ENCODE data around the gene LPCAT1. TPM values are rescaled to one million over a fixed set of nuclear protein-coding genes. Genes with fewer than 3 reads are reported as not detected.

Gene LPCAT1
- total and polyA plus RNA-seq, 2 donors (not counting 3 experiments of a cell fraction or from before 2014, with no cell fraction given): 28.9 to 57.2 TPM

DNA sequence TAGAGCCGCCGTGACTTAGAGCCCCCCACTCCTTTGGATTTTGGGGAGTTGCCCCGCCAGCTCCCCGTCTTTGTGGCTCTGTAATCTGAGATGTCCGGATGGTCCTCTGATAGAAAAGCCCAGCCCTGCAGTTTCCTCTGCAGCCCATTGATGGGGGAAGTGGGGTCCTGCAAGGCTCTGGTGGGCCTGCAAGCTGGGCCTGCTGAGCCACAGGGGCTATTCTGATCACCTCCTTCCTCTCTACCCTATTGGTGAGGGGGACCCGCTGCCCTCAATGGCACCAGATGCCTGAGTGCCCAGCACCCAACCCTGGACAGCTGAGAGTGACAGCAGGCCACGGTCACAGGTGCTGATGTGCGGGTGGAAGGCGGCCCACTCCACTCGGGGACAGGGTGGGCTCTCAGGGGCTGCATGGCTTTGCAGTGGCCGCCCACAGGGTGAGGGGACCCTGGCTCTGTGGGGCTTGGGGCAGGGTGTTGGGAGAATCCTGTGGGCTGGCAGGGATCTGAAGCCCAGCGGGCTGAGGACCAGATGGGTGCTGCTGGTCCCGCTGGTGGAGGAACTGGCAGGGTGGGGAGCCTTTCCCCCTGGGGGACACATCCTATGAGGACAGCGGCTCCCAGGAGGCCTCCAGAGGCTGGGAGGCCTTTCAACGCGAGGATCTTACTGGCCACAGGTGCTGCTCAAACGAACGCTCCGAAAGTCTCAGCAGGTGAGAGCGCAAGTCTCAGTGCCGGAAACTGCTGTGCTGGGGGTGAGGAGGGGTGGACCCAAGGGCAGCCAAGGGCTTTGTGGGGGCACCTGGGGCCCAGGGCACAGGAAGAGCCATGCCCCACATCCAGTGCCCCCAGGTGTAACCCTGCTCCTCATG lies 30.0 kb upstream of the LPCAT1 start:
- dilution Hi-C loops (cut with MboI; ENCODE audit: extremely low pct_ligation_motif_present, low sequenced_read_pairs): no loop called here

More for the DNA sequence above, 30.0 kb upstream of the LPCAT1 start:
- H3K4me1 ChIP-seq (ENCODE audit: control insufficient read depth, extremely low read depth, insufficient read depth, low read length): no peaks in the 10 kb centered on the region
- no peaks in the 10 kb centered on the region for H3K9me3 ChIP-seq (replicated peaks; ENCODE audit: control insufficient read depth, insufficient read depth, low read length)
- H3K27ac ChIP-seq (ENCODE audit: insufficient read depth, low read depth, low read length): no peak overlapping the region
- intact Hi-C loops (cut with micrococcal nuclease): no loop called here
- DNase-seq (ENCODE audit: low read depth, low spot score) (no peak), FAIRE-seq (no peak)
- no TSS peak for BruUV-seq (replicated peaks)
- H3K4me2 ChIP-seq (ENCODE audit: insufficient read depth, low read length): no peak overlapping the region
- no peak overlapping the region for H3K9ac ChIP-seq (replicated peaks; ENCODE audit: extremely low read depth, insufficient read depth, low read length)
- no peaks in the 10 kb centered on the region for H3K9me1 ChIP-seq (replicated peaks; ENCODE audit: control insufficient read depth, extremely low read depth, insufficient read depth, low read length)
- ChIA-PET CTCF (no interaction called here), POLR2A (no interaction called here)
- no peak overlapping the region for H3K4me3 ChIP-seq (replicated peaks in 1 of 3; ENCODE audit: insufficient read depth in 1 of 3, low read depth in 1 of 3, low read length in 3 of 3)
- H2AFZ ChIP-seq (ENCODE audit: low read depth, low read length): no peak overlapping the region
- H4K20me1 ChIP-seq (replicated peaks; ENCODE audit: control insufficient read depth, extremely low read depth, insufficient read depth, low read length): no peaks in the 10 kb centered on the region
- peaks cover 0 to 2% of the 10 kb centered on the region in 2 experiments for H3K27me3 ChIP-seq (ENCODE audit: control insufficient read depth in 2 of 2, insufficient read depth in 2 of 2, low read length in 2 of 2)
- H3K36me3 ChIP-seq (ENCODE audit: control insufficient read depth in 2 of 2, extremely low read depth in 1 of 2, insufficient read depth in 2 of 2, low read length in 2 of 2): no peaks in the 10 kb centered on the region
- TF ChIP-seq, protein P1, sequence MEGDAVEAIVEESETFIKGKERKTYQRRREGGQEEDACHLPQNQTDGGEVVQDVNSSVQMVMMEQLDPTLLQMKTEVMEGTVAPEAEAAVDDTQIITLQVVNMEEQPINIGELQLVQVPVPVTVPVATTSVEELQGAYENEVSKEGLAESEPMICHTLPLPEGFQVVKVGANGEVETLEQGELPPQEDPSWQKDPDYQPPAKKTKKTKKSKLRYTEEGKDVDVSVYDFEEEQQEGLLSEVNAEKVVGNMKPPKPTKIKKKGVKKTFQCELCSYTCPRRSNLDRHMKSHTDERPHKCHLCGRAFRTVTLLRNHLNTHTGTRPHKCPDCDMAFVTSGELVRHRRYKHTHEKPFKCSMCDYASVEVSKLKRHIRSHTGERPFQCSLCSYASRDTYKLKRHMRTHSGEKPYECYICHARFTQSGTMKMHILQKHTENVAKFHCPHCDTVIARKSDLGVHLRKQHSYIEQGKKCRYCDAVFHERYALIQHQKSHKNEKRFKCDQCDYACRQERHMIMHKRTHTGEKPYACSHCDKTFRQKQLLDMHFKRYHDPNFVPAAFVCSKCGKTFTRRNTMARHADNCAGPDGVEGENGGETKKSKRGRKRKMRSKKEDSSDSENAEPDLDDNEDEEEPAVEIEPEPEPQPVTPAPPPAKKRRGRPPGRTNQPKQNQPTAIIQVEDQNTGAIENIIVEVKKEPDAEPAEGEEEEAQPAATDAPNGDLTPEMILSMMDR (IDR thresholded peaks at IDR 0.05; ENCODE audit: extremely low read depth in 1 of 2, insufficient read depth in 1 of 2, low read depth in 1 of 2, low read length in 2 of 2): no peak
- no peaks in the 10 kb centered on the region for H3K79me2 ChIP-seq (ENCODE audit: control insufficient read depth, insufficient read depth, low read length)
